Measurements from ENCODE around the gene MGAT5.

Gene MGAT5

GRCh38 chr2:134212746-134213145 lies 41.1 kb upstream of the MGAT5 start:
- no peaks in the 10 kb centered on the region for H3K27me3 ChIP-seq (ENCODE audit: insufficient read depth, low read length)
- peaks cover 19% of the 10 kb centered on the region for H3K4me1 ChIP-seq (ENCODE audit: insufficient read depth, low read length, severe bottlenecking)
- no peaks in the 10 kb centered on the region for H3K9me2 ChIP-seq (ENCODE audit: low read depth, low read length)
- no peaks in the 10 kb centered on the region for H4K20me1 ChIP-seq (ENCODE audit: insufficient read depth, low read length)
- 0 out of 2 replicates have a peak, but pooled peaks cover 16% of the 10 kb centered on the region for H3K79me2 ChIP-seq (ENCODE audit: insufficient read depth, low read length)
- no peak overlapping the region for H3K9ac ChIP-seq (ENCODE audit: low read length)
- no peaks in the 10 kb centered on the region for H3K9me3 ChIP-seq (ENCODE audit: low read length)
- H2AFZ ChIP-seq (ENCODE audit: low read length), result no peak overlapping the region
- H3K36me3 ChIP-seq (ENCODE audit: insufficient read depth, low read length), result peaks cover 3% of the 10 kb centered on the region; the same call in 1 of the 2 replicates
- no peak overlapping the region for H3K27ac ChIP-seq (ENCODE audit: low read depth, low read length, poor library complexity, severe bottlenecking)
- no peaks in the 10 kb centered on the region; the same call in 1 of the 2 replicates for H3F3A ChIP-seq (ENCODE audit: insufficient read depth, low read length)
- no peak overlapping the region for H3K4me3 ChIP-seq (ENCODE audit: low read depth, low read length, poor library complexity, severe bottlenecking)
- no peak overlapping the region for H3K4me2 ChIP-seq (ENCODE audit: low read length)
- TF ChIP-seq CTCF (IDR thresholded peaks at IDR 0.05; ENCODE audit: low read length) (no peak), EZH2 (IDR thresholded peaks at IDR 0.05; ENCODE audit: borderline replicate concordance, low read length) (no peak)

DNA sequence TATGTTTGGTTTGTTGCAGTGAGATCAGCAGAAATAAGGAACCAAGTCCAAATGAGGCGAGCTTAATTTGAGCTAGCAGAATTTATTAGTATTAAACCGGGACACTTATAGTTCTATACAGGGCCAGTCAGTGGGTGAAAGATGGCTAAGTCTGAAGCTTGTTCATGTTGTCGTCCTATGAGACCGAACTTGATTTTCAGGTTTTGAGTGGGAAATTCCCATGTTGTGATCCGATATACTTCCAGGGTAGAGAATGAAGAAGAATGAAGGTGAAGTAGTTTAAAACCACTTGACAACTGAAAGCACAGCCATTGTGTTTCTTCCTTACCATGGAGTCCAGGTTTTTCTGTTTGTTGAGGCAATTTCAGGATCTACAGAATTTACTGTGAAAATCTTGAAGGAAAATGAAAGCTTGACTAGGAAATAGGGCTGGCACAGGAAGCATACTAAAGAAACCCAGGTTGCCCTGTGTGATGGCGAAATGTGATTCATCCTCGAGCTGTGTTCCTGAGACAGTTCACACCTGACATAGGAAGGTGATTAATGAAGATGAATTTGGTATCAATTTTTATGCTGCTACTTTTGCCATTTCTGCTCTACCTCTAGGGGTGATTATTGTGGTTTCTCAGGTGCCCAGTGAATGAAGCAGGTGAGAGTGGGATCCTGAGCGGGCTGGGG lies 37.6 kb upstream of the MGAT5 start:
- H3K27ac ChIP-seq (ENCODE audit: low read depth, low read length, poor library complexity, severe bottlenecking), result peak overlapping the region; percentile 86
- no peak overlapping the region for H2AFZ ChIP-seq (ENCODE audit: low read length)
- no peak for TF ChIP-seq EZH2 (IDR thresholded peaks at IDR 0.05; ENCODE audit: borderline replicate concordance, low read length)
- TF ChIP-seq CTCF (IDR thresholded peaks at IDR 0.05; ENCODE audit: low read length), result no peak
- no peak overlapping the region for H3K4me3 ChIP-seq (ENCODE audit: low read depth, low read length, poor library complexity, severe bottlenecking)
- peak overlapping the region; percentile 56; the same call in 1 of the 2 replicates for H3K4me2 ChIP-seq (ENCODE audit: low read length)
- H3K79me2 ChIP-seq (ENCODE audit: insufficient read depth, low read length), result 0 out of 2 replicates have a peak, but pooled peaks cover 6% of the 10 kb centered on the region
- H3K27me3 ChIP-seq (ENCODE audit: insufficient read depth, low read length), result no peaks in the 10 kb centered on the region
- H3K9ac ChIP-seq (ENCODE audit: low read length), result no peak overlapping the region; the same call in 1 of the 2 replicates
- H3K9me3 ChIP-seq (ENCODE audit: low read length), result no peaks in the 10 kb centered on the region
- peaks cover 53% of the 10 kb centered on the region for H3K4me1 ChIP-seq (ENCODE audit: insufficient read depth, low read length, severe bottlenecking)
- no peaks in the 10 kb centered on the region for H4K20me1 ChIP-seq (ENCODE audit: insufficient read depth, low read length)
- H3F3A ChIP-seq (ENCODE audit: insufficient read depth, low read length), result no peaks in the 10 kb centered on the region; the same call in 1 of the 2 replicates
- H3K9me2 ChIP-seq (ENCODE audit: low read depth, low read length), result no peaks in the 10 kb centered on the region
- peaks cover 3% of the 10 kb centered on the region; the same call in 1 of the 2 replicates for H3K36me3 ChIP-seq (ENCODE audit: insufficient read depth, low read length)

DNA sequence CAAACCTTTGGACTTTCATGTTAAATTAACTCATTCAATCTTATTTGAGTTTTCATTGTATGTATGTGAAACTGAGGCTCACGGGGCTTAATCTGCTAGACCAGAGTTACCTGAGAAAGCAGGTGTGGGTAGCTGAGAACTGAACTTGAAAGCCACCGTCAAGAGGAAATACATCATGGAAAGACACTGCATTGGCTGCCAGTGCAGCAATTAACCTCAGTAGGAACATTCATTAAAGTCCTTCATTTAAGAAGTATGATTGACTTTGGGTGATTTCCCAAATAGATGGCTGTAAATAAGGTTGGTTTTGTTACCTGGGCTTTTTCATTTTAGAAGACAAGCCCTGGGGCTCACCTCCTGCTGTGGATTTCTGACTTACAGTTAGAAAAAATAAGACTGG lies 36.5 kb upstream of the MGAT5 start:
- Histone ChIP-seq H4K20me1 (ENCODE audit: insufficient read depth, low read length) (no peaks in the 10 kb centered on the region), H2AFZ (ENCODE audit: low read length) (no peak overlapping the region), H3K79me2 (ENCODE audit: insufficient read depth, low read length) (0 out of 2 replicates have a peak, but pooled peaks cover 6% of the 10 kb centered on the region), H3K4me2 (ENCODE audit: low read length) (peak overlapping the region; percentile 56), H3K36me3 (ENCODE audit: insufficient read depth, low read length) (peaks cover 3% of the 10 kb centered on the region; the same call in 1 of the 2 replicates), H3K4me3 (ENCODE audit: low read depth, low read length, poor library complexity, severe bottlenecking) (no peak overlapping the region), H3F3A (ENCODE audit: insufficient read depth, low read length) (no peaks in the 10 kb centered on the region; the same call in 1 of the 2 replicates), H3K27me3 (ENCODE audit: insufficient read depth, low read length) (no peaks in the 10 kb centered on the region), H3K27ac (ENCODE audit: low read depth, low read length, poor library complexity, severe bottlenecking) (peak overlapping the region; percentile 86), H3K9me2 (ENCODE audit: low read depth, low read length) (no peaks in the 10 kb centered on the region), H3K9ac (ENCODE audit: low read length) (no peak overlapping the region; the same call in 1 of the 2 replicates), H3K9me3 (ENCODE audit: low read length) (no peaks in the 10 kb centered on the region), H3K4me1 (ENCODE audit: insufficient read depth, low read length, severe bottlenecking) (peaks cover 53% of the 10 kb centered on the region)
- TF ChIP-seq EZH2 (IDR thresholded peaks at IDR 0.05; ENCODE audit: borderline replicate concordance, low read length) (no peak), CTCF (IDR thresholded peaks at IDR 0.05; ENCODE audit: low read length) (no peak)
